Skeletal muscle tissue (tissue), 4 donors: ENCODE data around the gene TMPRSS7. TPM values are rescaled to one million over a fixed set of nuclear protein-coding genes. Genes with fewer than 3 reads are reported as not detected.
"Not testable (repeated sequence)": the region's sequence is repeated elsewhere in the genome, so short reads cannot be mapped to it uniquely, and the experiment has no call there.

Experiments
- H3K27ac ChIP-seq: one replicate; pipeline ENCODE4 v1.7.0; 2013; ENCODE audit warnings: mild to moderate bottlenecking, low read depth, low read length, inconsistent platforms
- H3K27me3 ChIP-seq, 3 donors: one replicate each; pipeline ENCODE4 v1.7.0; 2013; ENCODE audit warnings: low read length in 3 of 3; ENCODE audit not compliant: control insufficient read depth in 3 of 3, insufficient read depth in 3 of 3
- H3K36me3 ChIP-seq, 3 donors: one replicate each; pipeline ENCODE4 v1.7.0; 2013; ENCODE audit warnings: low read length in 3 of 3; ENCODE audit not compliant: control insufficient read depth in 3 of 3, insufficient read depth in 3 of 3
- H3K4me1 ChIP-seq, 3 donors: one replicate each; pipeline ENCODE4 v1.7.0; 2013; ENCODE audit warnings: low read length in 3 of 3, mild to moderate bottlenecking in 3 of 3; ENCODE audit not compliant: control insufficient read depth in 3 of 3, insufficient read depth in 3 of 3
- H3K4me3 ChIP-seq, 3 donors: one replicate each; pipeline ENCODE4 v1.7.0; 2013; ENCODE audit warnings: low read length in 3 of 3
- H3K9ac ChIP-seq, 3 donors: one replicate each; pipeline ENCODE4 v1.7.0; 2013; ENCODE audit warnings: low read length in 3 of 3, mild to moderate bottlenecking in 3 of 3, moderate library complexity in 2 of 3, low read depth in 1 of 3
- H3K9me3 ChIP-seq, 3 donors: one replicate each; pipeline ENCODE4 v1.7.0; 2013; ENCODE audit warnings: low read length in 3 of 3; ENCODE audit not compliant: control insufficient read depth in 3 of 3
- total RNA-seq: library from RNA; depleted of rRNA; stranded (reverse); fragments of >200 nt; gene quantifications from one replicate; pipeline ENCODE4 v1.2.3, GENCODE V29; 2014
- donor health status: Osteomylitis.

Gene TMPRSS7
- total RNA-seq, 1 donor from 2014 or later = not detected

DNA sequence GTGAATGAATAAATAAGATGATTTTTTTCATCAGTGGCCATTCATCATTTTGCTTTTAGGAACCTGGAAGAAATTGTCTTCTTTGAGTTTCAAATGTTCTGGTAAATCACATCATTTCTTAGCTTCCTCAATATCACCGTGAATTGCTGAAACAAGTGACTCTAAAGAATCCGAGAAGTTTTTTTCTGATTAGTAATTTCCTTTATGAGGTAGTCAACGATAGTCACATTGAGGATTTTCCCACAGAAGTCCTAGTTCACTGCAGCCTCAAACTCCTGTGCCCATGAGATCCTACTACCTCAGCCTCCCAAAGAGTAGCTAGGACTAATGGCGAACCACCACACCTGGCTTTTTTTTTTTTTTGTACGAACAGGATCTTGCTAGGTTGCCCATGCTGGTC is 3.6 kb upstream of the TMPRSS7 start:
- H3K4me3 ChIP-seq = no peak overlapping the region
- H3K36me3 ChIP-seq = no peaks in the 10 kb centered on the region
- no peak overlapping the region for H3K9ac ChIP-seq
- no peaks in the 10 kb centered on the region for H3K4me1 ChIP-seq
- H3K27me3 ChIP-seq = no peaks in the 10 kb centered on the region
- no peak overlapping the region for H3K27ac ChIP-seq
- no peaks in the 10 kb centered on the region for H3K9me3 ChIP-seq

GRCh38 chr3:112032098-112032731 is 2.3 kb upstream of the TMPRSS7 start:
- H3K36me3 ChIP-seq = no peaks in the 10 kb centered on the region
- H3K9ac ChIP-seq = no peak overlapping the region
- H3K9me3 ChIP-seq = no peaks in the 10 kb centered on the region
- no peaks in the 10 kb centered on the region for H3K27me3 ChIP-seq
- H3K27ac ChIP-seq = no peak overlapping the region
- H3K4me3 ChIP-seq = no peak overlapping the region
- no peaks in the 10 kb centered on the region for H3K4me1 ChIP-seq

- Histone ChIP-seq H3K27ac (no peak overlapping the region), H3K27me3 (no peaks in the 10 kb centered on the region), H3K36me3 (no peaks in the 10 kb centered on the region), H3K4me3 (no peak overlapping the region), H3K4me1 (no peaks in the 10 kb centered on the region), H3K9ac (no peak overlapping the region), H3K9me3 (no peaks in the 10 kb centered on the region)
Observed at GRCh38 chr3:112035241-112035640, 705 bp downstream of the TMPRSS7 start.

GRCh38 chr3:112037194-112037593 is 2.7 kb downstream of the TMPRSS7 start:
- not testable (repeated sequence) for H3K27ac ChIP-seq, H3K4me3 ChIP-seq, H3K27me3 ChIP-seq, H3K9me3 ChIP-seq, H3K36me3 ChIP-seq, H3K9ac ChIP-seq, H3K4me1 ChIP-seq

DNA sequence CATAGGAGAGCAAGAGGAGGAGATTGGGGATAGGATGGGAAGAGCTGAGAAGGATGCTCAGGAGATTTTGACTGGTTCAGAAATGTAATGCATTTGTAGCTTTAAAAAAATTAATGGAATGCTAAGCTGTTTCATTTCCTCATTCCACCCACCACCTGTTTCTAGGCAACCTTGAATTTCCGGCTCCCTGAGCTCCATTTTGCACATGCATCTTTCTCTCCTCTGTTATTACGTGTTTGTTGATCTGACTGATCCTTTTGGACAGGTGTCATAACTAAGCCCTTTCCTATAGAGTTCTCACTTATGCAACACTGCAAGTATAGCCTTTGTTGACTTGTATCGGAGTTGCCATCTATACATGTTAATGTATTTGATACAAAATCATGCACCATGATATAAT is 4.3 kb downstream of the TMPRSS7 start:
- Histone ChIP-seq H3K4me1 (no peaks in the 10 kb centered on the region), H3K27me3 (no peaks in the 10 kb centered on the region), H3K9ac (no peak overlapping the region), H3K27ac (no peak overlapping the region), H3K4me3 (no peak overlapping the region), H3K36me3 (no peaks in the 10 kb centered on the region), H3K9me3 (no peaks in the 10 kb centered on the region)

GRCh38 chr3:112041321-112041720 is 6.8 kb downstream of the TMPRSS7 start:
- Histone ChIP-seq H3K4me3 (no peak overlapping the region), H3K27me3 (no peaks in the 10 kb centered on the region), H3K9me3 (no peaks in the 10 kb centered on the region), H3K4me1 (no peaks in the 10 kb centered on the region), H3K9ac (no peak overlapping the region), H3K36me3 (no peaks in the 10 kb centered on the region), H3K27ac (no peak overlapping the region)

DNA sequence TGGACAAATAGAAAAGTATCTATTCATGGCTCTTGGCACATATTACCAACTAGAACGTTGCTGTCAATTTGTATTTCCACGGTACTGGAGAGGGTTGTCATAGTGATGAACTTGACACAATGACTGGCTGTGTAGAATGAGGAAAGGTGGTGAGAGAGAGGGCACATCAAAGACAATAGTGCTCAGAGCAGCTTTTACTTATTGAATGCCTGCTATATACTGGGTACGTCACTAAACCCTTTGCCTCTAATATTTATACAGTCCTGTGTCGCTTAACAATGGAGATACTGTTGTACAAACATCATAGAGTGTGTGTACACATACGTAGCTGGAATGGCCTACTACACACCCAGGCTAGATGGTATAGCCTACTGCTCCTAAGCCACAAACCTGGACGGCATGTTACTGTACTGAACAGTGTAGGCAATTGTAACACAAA is 8.3 kb downstream of the TMPRSS7 start:
- Histone ChIP-seq H3K4me3 (no peak overlapping the region), H3K9ac (no peak overlapping the region), H3K4me1 (no peaks in the 10 kb centered on the region), H3K27me3 (no peaks in the 10 kb centered on the region), H3K27ac (no peak overlapping the region), H3K9me3 (no peaks in the 10 kb centered on the region), H3K36me3 (no peaks in the 10 kb centered on the region)

DNA sequence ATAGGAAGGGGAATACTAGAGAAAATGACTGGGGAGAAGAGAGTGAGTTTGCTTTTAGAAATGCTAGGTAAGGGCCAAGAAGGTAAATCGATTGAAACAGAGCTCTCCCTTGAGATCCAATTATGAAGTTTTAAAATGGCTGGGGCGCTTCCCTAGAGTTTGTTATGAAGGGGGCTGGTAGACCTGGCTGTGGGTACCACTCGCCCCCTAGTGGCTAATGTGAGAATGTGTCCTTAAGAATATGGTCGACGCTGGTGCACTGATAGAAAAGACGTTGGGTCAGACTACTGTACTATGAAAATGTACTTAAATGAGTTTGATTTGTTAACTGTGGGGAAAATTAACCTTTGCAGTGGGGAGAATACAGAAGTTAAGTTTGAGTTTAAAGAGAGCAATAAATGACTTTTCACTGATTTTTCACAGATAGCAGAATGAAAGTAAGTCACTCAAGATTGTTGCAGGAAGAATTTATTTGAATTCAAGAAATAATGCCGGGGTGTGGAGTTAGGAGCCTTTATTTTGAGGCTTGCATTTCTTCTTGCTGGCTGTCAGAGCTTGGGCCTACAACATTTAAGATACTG is 9.2 kb downstream of the TMPRSS7 start:
- Histone ChIP-seq H3K4me3 (no peak overlapping the region), H3K4me1 (no peaks in the 10 kb centered on the region), H3K27me3 (no peaks in the 10 kb centered on the region), H3K27ac (no peak overlapping the region), H3K36me3 (no peaks in the 10 kb centered on the region), H3K9me3 (no peaks in the 10 kb centered on the region), H3K9ac (peak overlapping the region in 1 of 3 donors; percentile 26)

GRCh38 chr3:112046599-112046998 is 12.1 kb downstream of the TMPRSS7 start:
- no peak overlapping the region for H3K4me3 ChIP-seq
- H3K9me3 ChIP-seq = no peaks in the 10 kb centered on the region
- no peak overlapping the region for H3K27ac ChIP-seq

GRCh38 chr3:112047264-112047663 is 12.7 kb downstream of the TMPRSS7 start:
- no peaks in the 10 kb centered on the region for H3K36me3 ChIP-seq
- H3K4me1 ChIP-seq = no peaks in the 10 kb centered on the region
- no peak overlapping the region for H3K4me3 ChIP-seq
- H3K27ac ChIP-seq = no peak overlapping the region
- H3K27me3 ChIP-seq = peaks cover 0 to 3% (median 0%) of the 10 kb centered on the region in 3 donors
- no peak overlapping the region for H3K9ac ChIP-seq
- no peaks in the 10 kb centered on the region for H3K9me3 ChIP-seq

More at GRCh38 chr3:112046599-112046998, 12.1 kb downstream of the TMPRSS7 start:
- Histone ChIP-seq H3K27me3 (peaks cover 0 to 3% (median 0%) of the 10 kb centered on the region in 3 donors), H3K9ac (no peak overlapping the region), H3K4me1 (no peaks in the 10 kb centered on the region), H3K36me3 (no peaks in the 10 kb centered on the region)
